Retinal pigment epithelial cell (primary cell): Measurements from ENCODE around the gene CDK3.

Source experiments
- DNase-seq: peaks from one replicate; pipeline ENCODE4 v3.0.0-alpha.2; 2010; ENCODE audit warnings: low read depth
- H3K4me3 ChIP-seq: 2 replicates; pipeline ENCODE4 v1.5.1; 2011; ENCODE audit warnings: mild to moderate bottlenecking, low read length, control low read depth, moderate library complexity
- CTCF ChIP-seq: conservative IDR thresholded peaks from 2 replicates; pipeline ENCODE4 v1.5.1; 2011; ENCODE audit warnings: low read depth, low read length, control low read depth, inconsistent platforms

The CDK3 gene

GRCh38 chr17:76048025-76048605 lies 47.5 kb downstream of the CDK3 start:
- no peak for TF ChIP-seq CTCF
- no peak overlapping the region for H3K4me3 ChIP-seq
- DNase-seq = no peak

- DNase-seq = no peak
- no peak for TF ChIP-seq CTCF
- no peak overlapping the region for H3K4me3 ChIP-seq
These were observed 48.1 kb downstream of the CDK3 start for GRCh38 chr17:76048711-76049110.

GRCh38 chr17:76049239-76049638 lies 48.6 kb downstream of the CDK3 start:
- DNase-seq = no peak
- no peak overlapping the region for H3K4me3 ChIP-seq
- TF ChIP-seq CTCF = no peak

DNA sequence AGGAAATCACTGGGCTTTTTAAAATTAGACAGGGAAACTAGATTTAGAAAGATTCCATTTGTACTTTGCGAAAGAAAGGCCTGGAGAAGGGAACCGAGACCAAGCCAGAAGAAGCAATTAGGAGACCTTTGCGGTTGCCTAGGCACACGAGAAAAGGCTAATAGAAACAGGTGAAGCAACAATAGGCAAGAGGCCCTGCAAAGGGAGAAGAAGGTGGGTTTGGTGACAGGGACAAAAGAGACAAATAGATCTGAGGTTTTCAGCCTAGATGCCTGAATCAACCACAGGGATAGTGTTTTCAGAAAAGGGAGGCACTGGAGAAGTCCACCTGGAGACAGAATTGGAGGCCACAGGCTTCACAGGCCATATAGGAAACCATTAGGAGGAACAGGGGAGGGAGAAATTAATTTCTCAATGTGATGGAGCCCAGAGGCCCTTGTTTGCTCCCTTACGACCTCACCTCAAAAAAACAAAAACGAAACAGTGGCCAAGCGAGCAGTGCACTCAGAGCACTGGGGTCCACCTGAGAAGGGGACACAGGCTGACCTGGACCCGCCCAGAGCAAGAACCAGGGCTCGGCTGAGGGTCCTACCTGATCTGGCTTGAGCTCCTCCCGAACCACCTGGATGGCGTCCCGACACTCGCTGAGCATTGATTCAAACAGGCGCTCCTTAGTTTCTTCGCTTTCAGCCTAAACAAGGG lies 49.3 kb downstream of the CDK3 start:
- DNase-seq = no peak
- H3K4me3 ChIP-seq = no peak overlapping the region
- no peak for TF ChIP-seq CTCF

GRCh38 chr17:76050538-76051467 lies 50.1 kb downstream of the CDK3 start:
- DNase-seq = no peak
- no peak for TF ChIP-seq CTCF
- H3K4me3 ChIP-seq = no peak overlapping the region

DNA sequence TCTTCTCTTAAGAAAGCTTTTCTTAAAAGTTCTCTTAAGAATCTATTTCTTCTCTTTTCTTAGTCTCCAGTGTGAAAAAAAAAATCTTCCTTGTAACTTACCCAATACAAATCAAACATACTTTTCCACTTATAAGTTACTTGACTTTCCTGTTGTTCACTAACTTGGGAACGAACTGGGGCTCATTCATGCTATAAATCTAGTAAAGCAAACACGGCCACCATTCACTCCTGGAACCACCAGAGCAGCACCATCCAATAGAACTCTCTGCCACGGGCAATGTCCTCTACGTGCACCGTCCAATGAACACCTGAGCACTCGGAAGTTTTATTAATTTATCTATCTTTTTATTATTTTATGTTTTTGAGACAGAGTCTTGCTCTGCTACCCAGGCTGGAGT lies 50.9 kb downstream of the CDK3 start:
- H3K4me3 ChIP-seq = no peak overlapping the region
- no peak for DNase-seq
- no peak for TF ChIP-seq CTCF
